SH-SY5Y (cell line): ENCODE data around the gene PIK3C3.

Source experiments
- GATA2 ChIP-seq: IDR thresholded peaks from 2 replicates; pipeline ENCODE4 v1.6.1; 2011; ENCODE audit warnings: mild to moderate bottlenecking, low read depth, low read length
- GATA3 ChIP-seq: IDR thresholded peaks from 2 replicates; pipeline ENCODE4 v1.6.1; 2011; ENCODE audit warnings: low read depth, mild to moderate bottlenecking, low read length, moderate library complexity

DNA sequence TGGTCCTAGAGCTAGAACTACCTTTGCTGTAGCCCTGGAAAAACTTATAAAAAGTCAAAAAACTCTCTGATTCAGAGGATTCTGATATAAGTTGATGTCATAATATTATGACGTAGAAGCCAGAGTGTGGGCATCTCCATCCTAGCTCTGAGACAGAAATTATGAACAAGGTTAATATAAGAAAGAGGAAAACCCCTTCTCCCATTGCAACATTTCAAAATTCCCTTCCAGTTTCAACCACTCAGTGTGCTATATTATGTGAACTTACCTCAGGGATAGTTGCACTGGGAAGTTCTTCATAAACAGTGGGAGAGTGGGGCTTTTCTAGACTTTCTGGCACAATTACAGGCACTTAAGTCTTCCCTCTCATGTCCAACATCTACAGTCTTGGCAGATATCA is 171.6 kb downstream of the PIK3C3 start:
- TF ChIP-seq GATA3, result no peak
- TF ChIP-seq GATA2, result no peak
